ENCODE measurements around the gene SMPX.

Gene SMPX

GRCh38 chrX:21766101-21766500 is 8.2 kb upstream of the SMPX start:
- TF ChIP-seq CTCF (conservative IDR thresholded peaks at IDR 0.05; ENCODE audit: control insufficient read depth, insufficient read depth, low read depth, low read length) = no peak
- DNase-seq (ENCODE audit: low read depth) = peak; percentile 3
- H3K4me3 ChIP-seq (ENCODE audit: control insufficient read depth, low read depth, low read length) = no peak overlapping the region

GRCh38 chrX:21764008-21764407 is 6.1 kb upstream of the SMPX start:
- no peak for TF ChIP-seq CTCF (conservative IDR thresholded peaks at IDR 0.05; ENCODE audit: control insufficient read depth, insufficient read depth, low read depth, low read length)
- no peak for DNase-seq (ENCODE audit: low read depth)
- H3K4me3 ChIP-seq (ENCODE audit: control insufficient read depth, low read depth, low read length) = no peak overlapping the region

GRCh38 chrX:21758488-21758887 is 572 bp upstream of the SMPX start:
- DNase-seq (ENCODE audit: low read depth) = no peak
- no peak overlapping the region for H3K4me3 ChIP-seq (ENCODE audit: control insufficient read depth, low read depth, low read length)
- no peak for TF ChIP-seq CTCF (conservative IDR thresholded peaks at IDR 0.05; ENCODE audit: control insufficient read depth, insufficient read depth, low read depth, low read length)

- no peak for TF ChIP-seq CTCF (conservative IDR thresholded peaks at IDR 0.05; ENCODE audit: control insufficient read depth, insufficient read depth, low read depth, low read length)
- peak; percentile 7 for DNase-seq (ENCODE audit: low read depth)
- H3K4me3 ChIP-seq (ENCODE audit: control insufficient read depth, low read depth, low read length) = no peak overlapping the region
Observed at GRCh38 chrX:21756785-21757529, 959 bp downstream of the SMPX start.

GRCh38 chrX:21749924-21750323 is 8.0 kb downstream of the SMPX start:
- TF ChIP-seq CTCF (conservative IDR thresholded peaks at IDR 0.05; ENCODE audit: control insufficient read depth, insufficient read depth, low read depth, low read length) = no peak
- DNase-seq (ENCODE audit: low read depth) = no peak
- no peak overlapping the region for H3K4me3 ChIP-seq (ENCODE audit: control insufficient read depth, low read depth, low read length)

- no peak overlapping the region for H3K4me3 ChIP-seq (ENCODE audit: control insufficient read depth, low read depth, low read length)
- no peak for DNase-seq (ENCODE audit: low read depth)
- TF ChIP-seq CTCF (conservative IDR thresholded peaks at IDR 0.05; ENCODE audit: control insufficient read depth, insufficient read depth, low read depth, low read length) = no peak
Observed at GRCh38 chrX:21748235-21748634, 9.7 kb downstream of the SMPX start.

Data from fibroblast of mammary gland (primary cell).